ENCODE results near the gene HSPA5. TPM values are rescaled to one million over a fixed set of nuclear protein-coding genes. Genes with fewer than 3 reads are reported as not detected.
"Not testable (repeated sequence)": the region's sequence is repeated elsewhere in the genome, so short reads cannot be mapped to it uniquely, and the experiment has no call there.

HSPA5 gene
- 93.9 and 156 TPM in 2 replicates for total RNA-seq (2014; rRNA removed; shearing (Covaris generic))

- DNase-seq (ENCODE audit: low read depth) = peak; percentile 100
Measured at GRCh38 chr9:125241000-125241862, at the start of gene HSPA5. TSS of gene HSPA5 (minus strand) at chr9:125241343. CDS start at chr9:125241126, 217 bp downstream.

- DNase-seq (ENCODE audit: low read depth) = not testable (repeated sequence)
Measured at GRCh38 chr9:125286935-125287433, 45.8 kb upstream of the HSPA5 start.

GRCh38 chr9:125284855-125285254 is 43.7 kb upstream of the HSPA5 start:
- no peak for DNase-seq (ENCODE audit: low read depth)

- DNase-seq (ENCODE audit: low read depth) = no peak
Measured at GRCh38 chr9:125280945-125281344, 39.8 kb upstream of the HSPA5 start.

GRCh38 chr9:125277411-125277810 is 36.3 kb upstream of the HSPA5 start:
- DNase-seq (ENCODE audit: low read depth) = no peak

- DNase-seq (ENCODE audit: low read depth) = no peak
Measured at GRCh38 chr9:125276771-125277170, 35.6 kb upstream of the HSPA5 start.

GRCh38 chr9:125272697-125273096 is 31.6 kb upstream of the HSPA5 start:
- DNase-seq (ENCODE audit: low read depth) = no peak

- no peak for DNase-seq (ENCODE audit: low read depth)
Measured at GRCh38 chr9:125271081-125271480, 29.9 kb upstream of the HSPA5 start.

- no peak for DNase-seq (ENCODE audit: low read depth)
Measured at GRCh38 chr9:125269014-125269397, 27.9 kb upstream of the HSPA5 start.

- DNase-seq (ENCODE audit: low read depth) = no peak
Measured at GRCh38 chr9:125268394-125269013, 27.4 kb upstream of the HSPA5 start.

GRCh38 chr9:125264068-125264467 is 22.9 kb upstream of the HSPA5 start:
- not testable (repeated sequence) for DNase-seq (ENCODE audit: low read depth)

- no peak for DNase-seq (ENCODE audit: low read depth)
Measured at GRCh38 chr9:125262294-125262991, 21.3 kb upstream of the HSPA5 start.

GRCh38 chr9:125261501-125262293 is 20.6 kb upstream of the HSPA5 start, which contains the start of gene GAPVD1:
TSS of gene GAPVD1 (plus strand) at chr9:125261826. CDS start at chr9:125298922, 37,096 bp downstream.
- peak; percentile 92 for DNase-seq (ENCODE audit: low read depth)

GRCh38 chr9:125260561-125260960 is 19.4 kb upstream of the HSPA5 start:
- no peak for DNase-seq (ENCODE audit: low read depth)

GRCh38 chr9:125258832-125259534 is 17.8 kb upstream of the HSPA5 start:
- DNase-seq (ENCODE audit: low read depth) = no peak

GRCh38 chr9:125258160-125258785 is 17.1 kb upstream of the HSPA5 start:
- DNase-seq (ENCODE audit: low read depth) = no peak

GRCh38 chr9:125255781-125256391 is 14.7 kb upstream of the HSPA5 start:
- no peak for DNase-seq (ENCODE audit: low read depth)

- DNase-seq (ENCODE audit: low read depth) = no peak
Measured at GRCh38 chr9:125254231-125254630, 13.1 kb upstream of the HSPA5 start.

- no peak for DNase-seq (ENCODE audit: low read depth)
Measured at GRCh38 chr9:125246261-125246667, 5.1 kb upstream of the HSPA5 start.

- no peak for DNase-seq (ENCODE audit: low read depth)
Measured at GRCh38 chr9:125243792-125244260, 2.7 kb upstream of the HSPA5 start.

Data from M059J (cell line).